Measurements from ENCODE around the gene DQX1.
"Not testable (repeated sequence)": the region's sequence is repeated elsewhere in the genome, so short reads cannot be mapped to it uniquely, and the experiment has no call there.

DQX1 gene

DNA sequence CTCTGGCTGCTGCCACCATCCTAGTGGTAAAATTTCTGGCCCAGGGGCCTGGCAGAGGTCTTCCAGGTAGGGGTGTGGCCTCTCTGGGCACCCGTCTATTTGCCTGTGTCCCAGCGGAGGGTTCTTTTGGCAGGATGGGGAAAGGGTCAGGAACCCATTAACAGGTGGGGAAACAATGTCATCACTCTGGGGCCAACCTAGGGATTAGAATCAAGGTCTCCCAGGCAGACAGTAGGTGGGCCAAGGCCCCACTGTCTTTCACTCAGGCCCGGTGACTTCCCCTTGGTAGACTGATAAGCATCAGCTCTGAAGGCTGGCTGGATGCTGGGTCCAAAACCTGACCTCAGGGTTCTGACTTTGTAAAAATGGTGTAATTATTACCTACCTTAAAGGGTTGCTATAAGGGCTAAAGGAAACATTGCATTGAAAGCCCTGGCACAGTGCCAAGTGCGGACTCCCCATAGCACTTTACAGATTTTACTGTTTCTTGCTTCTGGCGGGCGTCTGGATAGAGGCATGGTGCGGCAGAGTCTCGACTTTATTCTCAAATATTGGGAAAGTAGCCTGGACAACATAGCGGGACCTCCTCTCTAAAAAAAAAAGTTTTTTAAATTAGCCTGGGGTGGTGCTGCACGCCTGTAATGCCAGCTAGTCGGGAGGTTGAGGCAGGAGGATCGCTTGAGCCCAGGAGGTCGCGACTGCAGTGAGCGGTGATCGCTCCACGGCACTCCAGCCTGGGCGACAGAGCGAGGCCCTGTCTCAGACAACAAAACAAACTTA, 28.8 kb downstream of the DQX1 start:
- no peak for DNase-seq (ENCODE audit: low spot score)

- DNase-seq (ENCODE audit: low spot score): no peak
Observed at GRCh38 chr2:74495440-74495839, 30.6 kb downstream of the DQX1 start.

GRCh38 chr2:74493546-74493945, 32.5 kb downstream of the DQX1 start:
- DNase-seq (ENCODE audit: low spot score): no peak

GRCh38 chr2:74491648-74492544, 34.1 kb downstream of the DQX1 start:
- no peak for DNase-seq (ENCODE audit: low spot score)

GRCh38 chr2:74489906-74490305, 36.1 kb downstream of the DQX1 start:
- DNase-seq (ENCODE audit: low spot score): no peak

- DNase-seq (ENCODE audit: low spot score): no peak
Observed at GRCh38 chr2:74488643-74489481, 37.2 kb downstream of the DQX1 start.

DNA sequence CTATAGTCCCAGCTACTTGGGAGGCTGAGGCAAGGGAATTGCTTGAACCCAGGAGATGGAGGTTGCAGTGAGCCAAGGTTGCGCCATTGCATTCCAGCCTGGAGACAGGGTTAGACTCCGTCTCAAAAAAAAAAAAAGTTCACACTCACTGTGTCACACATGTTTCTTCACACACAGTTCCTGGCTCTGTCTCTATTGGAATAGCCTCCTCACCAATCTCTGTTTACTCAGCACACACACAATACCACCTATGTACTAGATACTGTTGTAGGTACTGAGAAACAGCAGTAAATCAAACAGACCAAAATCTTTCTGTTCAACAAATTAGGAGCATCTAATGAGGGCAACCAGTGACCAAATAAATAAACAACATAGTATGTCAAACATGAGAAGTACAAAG, 39.9 kb downstream of the DQX1 start:
- no peak for DNase-seq (ENCODE audit: low spot score)

GRCh38 chr2:74483675-74484164, 42.3 kb downstream of the DQX1 start:
- DNase-seq (ENCODE audit: low spot score): not testable (repeated sequence)

DNA sequence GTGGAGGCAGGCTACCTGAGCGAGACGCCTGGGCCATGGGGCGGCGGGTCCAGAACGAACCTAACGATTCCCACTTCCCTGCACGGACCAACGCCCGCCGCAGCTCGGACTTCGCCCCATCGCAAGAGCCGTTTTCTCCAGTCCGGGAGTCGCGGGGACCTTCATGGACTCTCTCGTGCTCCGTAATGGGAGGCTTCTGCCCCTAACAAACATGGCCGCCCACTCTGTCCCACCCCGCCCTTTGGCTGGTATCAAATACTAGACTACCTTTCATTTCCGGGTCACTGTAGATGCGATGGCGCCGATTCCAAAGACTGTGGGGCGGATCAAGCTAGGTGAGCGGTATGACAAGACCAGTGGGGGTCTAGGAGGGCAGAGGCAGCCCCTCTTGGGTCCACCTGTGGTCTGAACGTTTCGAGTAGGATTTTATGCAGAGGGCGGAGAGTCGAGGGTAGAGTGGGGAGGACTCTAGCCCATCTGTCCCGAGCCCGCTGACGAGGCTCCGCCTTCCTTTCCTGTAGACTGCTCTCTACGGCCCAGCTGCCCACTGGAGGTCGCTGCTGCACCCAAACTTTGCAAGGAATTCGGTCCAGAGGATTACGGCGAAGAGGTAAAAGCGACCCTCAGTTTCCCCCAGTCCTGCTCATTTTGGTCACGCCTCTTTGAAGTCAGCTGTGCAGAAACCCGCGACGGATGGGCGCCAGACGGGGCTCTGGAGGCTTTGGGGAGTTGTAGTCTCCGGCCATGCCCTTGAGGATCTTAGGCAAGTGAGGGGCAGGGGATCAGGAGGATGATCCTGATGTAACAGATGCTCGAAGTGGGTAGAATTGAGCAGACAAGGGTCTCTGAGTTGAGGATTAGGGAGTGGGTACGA, 43.0 kb downstream of the DQX1 start, which contains the start of the genes CCDC142 and TTC31:
Gene CCDC142, minus strand, starts transcription at position 198 of the 874 bp plus-strand sequence. Its CDS starts 161 bp downstream, at position 37.
Gene TTC31, plus strand, starts transcription at position 281 of the 874 bp plus-strand sequence. Its CDS starts 15 bp downstream, at position 296.
- DNase-seq (ENCODE audit: low spot score): peak; percentile 97

- DNase-seq (ENCODE audit: low spot score): no peak
Observed at GRCh38 chr2:74481961-74482800, 43.9 kb downstream of the DQX1 start.

DNA sequence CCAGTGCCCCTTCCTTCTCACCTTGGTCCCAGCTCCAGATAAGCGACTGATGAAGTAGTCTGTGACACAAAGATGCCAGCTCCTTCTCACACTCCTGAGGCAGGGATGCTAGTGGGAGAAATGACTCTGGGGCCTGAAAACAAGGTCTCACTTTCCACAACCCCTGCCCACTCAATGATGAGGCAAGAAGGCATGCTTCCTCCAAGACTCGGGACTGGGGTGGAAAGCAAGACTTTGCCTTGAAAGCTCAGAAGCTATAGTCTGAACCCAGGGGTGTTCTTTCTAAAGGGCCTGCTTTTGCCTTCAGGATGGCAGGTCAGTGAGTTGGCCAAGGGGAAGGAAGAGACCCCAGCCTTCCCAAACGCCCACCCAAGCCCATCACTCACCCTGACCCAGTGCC, 44.6 kb downstream of the DQX1 start:
- no peak for DNase-seq (ENCODE audit: low spot score)

DNA sequence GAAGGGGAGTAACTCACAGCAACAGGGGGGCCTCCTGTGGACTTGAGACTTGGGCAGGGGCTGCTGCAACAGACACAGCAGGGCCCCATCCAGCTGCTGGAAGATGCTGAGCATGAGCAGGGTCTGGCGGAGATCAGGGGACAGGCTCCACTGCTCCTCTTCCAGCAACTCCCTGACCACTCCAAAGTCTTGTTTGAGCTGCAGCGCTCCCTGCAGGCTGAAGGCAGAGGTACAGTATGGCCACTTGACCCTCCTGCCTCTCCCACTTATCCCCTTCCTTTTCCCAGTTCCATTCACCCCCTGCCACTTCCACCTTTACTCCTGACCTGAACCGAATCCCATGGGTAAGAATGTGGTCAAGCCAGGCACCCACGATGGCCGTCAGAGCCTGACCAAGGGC, 51.1 kb downstream of the DQX1 start:
- no peak for DNase-seq (ENCODE audit: low spot score)

DNA sequence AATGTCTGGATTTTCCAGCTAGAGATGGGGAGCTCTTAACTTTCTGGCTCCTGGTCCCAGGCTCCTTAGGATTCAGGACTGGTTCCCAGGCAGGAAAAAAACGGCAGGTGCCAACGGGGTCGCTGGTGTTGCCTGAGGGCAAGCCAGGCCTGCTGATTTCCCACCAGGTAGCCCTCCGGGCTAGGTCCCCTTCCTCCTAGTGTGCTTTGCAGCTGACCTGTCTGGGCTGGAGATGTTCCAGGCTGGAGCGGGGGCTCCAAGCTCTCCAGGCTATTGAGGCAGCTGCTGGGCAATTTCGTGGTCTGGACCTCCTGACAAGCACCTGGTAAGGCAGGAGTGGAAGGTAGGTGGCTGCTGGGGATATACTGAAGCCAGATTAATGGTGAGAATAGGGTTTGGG, 51.5 kb downstream of the DQX1 start:
- no peak for DNase-seq (ENCODE audit: low spot score)

DNA sequence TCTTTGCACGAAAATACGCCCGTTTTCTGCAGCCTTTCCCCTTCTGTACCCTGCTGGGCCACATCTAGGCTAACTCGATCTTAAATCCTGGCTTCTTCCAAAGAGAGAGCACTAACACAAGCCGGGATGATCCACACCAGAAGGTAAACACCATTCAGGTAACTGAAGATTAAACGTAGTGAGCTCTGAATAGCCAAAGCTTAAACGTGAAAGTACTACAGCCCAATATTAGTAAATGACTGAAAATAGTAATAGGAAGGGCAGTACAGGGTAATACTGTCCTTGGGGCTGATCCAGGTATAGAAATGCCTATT, 53.1 kb downstream of the DQX1 start:
- DNase-seq (ENCODE audit: low spot score): no peak

DNA sequence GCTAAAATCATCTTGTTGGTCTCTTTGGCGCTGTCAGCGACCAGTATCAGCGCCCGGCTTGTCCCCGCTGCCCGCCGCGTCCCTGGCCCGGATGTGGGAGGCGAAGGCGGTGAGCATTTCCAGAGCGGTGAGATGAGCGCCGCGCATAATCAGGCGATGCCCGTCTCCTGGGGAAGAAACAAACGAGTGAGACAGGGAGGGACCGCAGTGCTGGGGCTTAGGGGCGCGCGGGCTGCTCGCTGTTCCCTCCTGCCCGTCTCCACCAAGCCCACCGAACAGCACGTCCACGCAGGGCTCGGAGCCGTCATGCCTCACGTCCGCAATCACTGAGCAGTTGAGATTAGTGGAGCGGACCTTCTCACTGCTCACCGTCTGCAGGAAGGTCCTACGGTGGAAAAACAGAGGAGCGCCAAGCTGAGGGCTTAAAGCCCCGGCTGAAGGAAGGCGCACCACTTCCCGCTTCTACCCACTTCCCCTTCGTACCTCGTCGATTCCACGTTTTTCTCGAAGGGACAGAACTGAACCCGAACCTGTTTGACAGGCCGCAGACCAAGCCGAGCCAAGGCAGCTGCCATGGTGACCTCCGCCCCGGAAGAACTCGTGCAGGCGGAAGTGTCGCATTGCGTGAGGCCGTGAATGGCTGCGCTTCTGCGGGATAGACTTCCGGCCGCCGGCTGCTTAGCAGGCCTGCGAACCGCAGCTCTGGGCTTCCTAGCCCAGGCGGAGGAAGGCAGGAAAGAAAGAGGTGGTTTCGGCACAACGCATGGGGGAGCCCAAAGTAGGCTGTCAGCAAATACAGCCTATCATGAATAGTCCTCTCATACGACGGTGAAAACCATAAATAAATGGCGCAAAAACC, 53.7 kb downstream of the DQX1 start, which contains the start of gene MRPL53:
Gene MRPL53, minus strand, starts transcription at position 595 of the 859 bp plus-strand sequence. Its CDS starts 20 bp downstream, at position 575.
- DNase-seq (ENCODE audit: low spot score): peak; percentile 96

DNA sequence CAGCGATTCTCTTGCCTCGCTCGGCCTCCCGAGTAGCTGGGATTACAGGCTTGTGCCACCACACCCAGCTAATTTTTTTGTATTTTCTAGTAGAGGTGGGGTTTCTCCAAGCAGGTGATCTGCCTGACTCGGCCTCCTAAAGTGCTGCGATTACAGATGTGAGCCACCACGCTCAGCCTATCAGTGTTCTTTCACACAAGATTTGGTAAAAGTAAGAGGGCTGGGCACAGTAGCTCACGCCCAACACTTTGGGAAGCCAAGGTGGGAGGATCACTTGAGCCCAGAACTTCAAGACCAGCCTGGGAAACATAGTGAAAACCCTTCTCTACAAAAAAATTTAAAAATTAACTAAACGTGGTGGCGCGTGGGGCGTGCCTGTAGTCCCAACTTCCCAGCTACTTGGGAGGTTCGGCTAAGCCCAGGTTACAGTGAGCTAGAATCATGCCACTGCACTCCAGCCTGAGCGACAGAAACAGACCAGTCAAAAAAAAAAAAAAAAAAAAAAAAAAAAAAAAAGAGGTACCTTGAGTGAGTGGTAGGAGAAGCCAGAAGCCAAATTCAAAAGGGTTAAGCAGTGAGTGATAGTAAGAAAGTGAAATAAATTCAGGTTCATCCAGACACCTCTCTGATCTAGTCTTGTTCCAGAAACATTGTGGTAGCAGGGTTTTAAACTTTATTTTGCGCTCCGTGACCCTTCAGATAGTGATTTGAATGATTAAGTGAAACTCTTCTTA, 54.5 kb downstream of the DQX1 start:
- no peak for DNase-seq (ENCODE audit: low spot score)

- not testable (repeated sequence) for DNase-seq (ENCODE audit: low spot score)
Observed at GRCh38 chr2:74470742-74471141, 55.3 kb downstream of the DQX1 start.
